ENCODE measurements around the gene LBHD1.
"Not testable (repeated sequence)": the region's sequence is repeated elsewhere in the genome, so short reads cannot be mapped to it uniquely, and the experiment has no call there.

DNA sequence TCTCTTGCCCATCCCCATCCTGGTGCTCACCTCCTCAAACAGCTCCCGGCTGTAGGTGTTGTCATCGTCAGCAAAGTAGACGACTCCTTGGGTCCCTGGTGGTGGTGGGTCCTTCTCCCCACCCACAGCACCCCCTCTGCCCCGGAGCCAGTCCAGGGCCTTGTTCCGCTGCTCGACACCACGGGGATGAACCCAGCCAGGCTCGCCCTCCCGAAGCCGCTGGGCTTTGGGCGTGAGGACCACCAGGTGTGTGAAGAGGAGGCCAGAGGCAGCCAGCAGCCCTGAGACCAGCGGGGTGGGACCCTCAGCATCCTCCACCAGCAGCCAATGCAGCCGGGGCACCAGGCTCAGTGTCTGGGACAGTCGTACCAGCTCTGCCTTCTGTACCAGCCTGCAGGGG, 55.1 kb downstream of the LBHD1 start:
- TF ChIP-seq POLR2A (IDR thresholded peaks at IDR 0.05; ENCODE audit: low read depth, low read length); POLR2AphosphoS5 (IDR thresholded peaks at IDR 0.05; ENCODE audit: insufficient read depth, low read depth, low read length); EZH2 (IDR thresholded peaks at IDR 0.05; ENCODE audit: borderline replicate concordance, low read depth, low read length, severe bottlenecking); JUN (IDR thresholded peaks at IDR 0.05; ENCODE audit: borderline replicate concordance, insufficient read depth, insufficient read length, low read depth): not testable (repeated sequence)
- TF ChIP-seq, protein P1, sequence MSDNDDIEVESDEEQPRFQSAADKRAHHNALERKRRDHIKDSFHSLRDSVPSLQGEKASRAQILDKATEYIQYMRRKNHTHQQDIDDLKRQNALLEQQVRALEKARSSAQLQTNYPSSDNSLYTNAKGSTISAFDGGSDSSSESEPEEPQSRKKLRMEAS (IDR thresholded peaks at IDR 0.05; ENCODE audit: insufficient read depth, insufficient read length): not testable (repeated sequence)
